Memory B cell (primary cell): Measurements from ENCODE around the gene QRFP.

ENCODE experiments used
- ATAC-seq: fragments of 150-1000 bp; cut with Tn5 transposase; 2 replicates; pipeline ENCODE4 v1.10.0; 2021; ENCODE audit warnings: low read depth, mild to moderate bottlenecking, moderate library complexity
- DNase-seq, 2 donors: peaks; one replicate each; pipeline ENCODE4 v3.0.0; 2022; ENCODE audit warnings: low spot score in 2 of 2
- H3K27ac Mint-ChIP-seq: one replicate; pipeline ENCODE4 v1.8.0; 2022; ENCODE audit warnings: mild to moderate bottlenecking, moderate library complexity, mixed read lengths
- H3K27me3 Mint-ChIP-seq: one replicate; pipeline ENCODE4 v1.8.0; 2022; ENCODE audit warnings: mixed read lengths
- H3K36me3 Mint-ChIP-seq: one replicate; pipeline ENCODE4 v1.8.0; 2022; ENCODE audit warnings: mild to moderate bottlenecking, mixed read lengths
- H3K4me1 Mint-ChIP-seq: one replicate; pipeline ENCODE4 v1.8.0; 2022; ENCODE audit warnings: mixed read lengths
- H3K4me3 Mint-ChIP-seq: one replicate; pipeline ENCODE4 v1.8.0; 2022; ENCODE audit warnings: mild to moderate bottlenecking, moderate library complexity, mixed read lengths
- H3K9me3 Mint-ChIP-seq: one replicate; pipeline ENCODE4 v1.8.0; 2022; ENCODE audit warnings: mixed read lengths

The QRFP gene

DNA sequence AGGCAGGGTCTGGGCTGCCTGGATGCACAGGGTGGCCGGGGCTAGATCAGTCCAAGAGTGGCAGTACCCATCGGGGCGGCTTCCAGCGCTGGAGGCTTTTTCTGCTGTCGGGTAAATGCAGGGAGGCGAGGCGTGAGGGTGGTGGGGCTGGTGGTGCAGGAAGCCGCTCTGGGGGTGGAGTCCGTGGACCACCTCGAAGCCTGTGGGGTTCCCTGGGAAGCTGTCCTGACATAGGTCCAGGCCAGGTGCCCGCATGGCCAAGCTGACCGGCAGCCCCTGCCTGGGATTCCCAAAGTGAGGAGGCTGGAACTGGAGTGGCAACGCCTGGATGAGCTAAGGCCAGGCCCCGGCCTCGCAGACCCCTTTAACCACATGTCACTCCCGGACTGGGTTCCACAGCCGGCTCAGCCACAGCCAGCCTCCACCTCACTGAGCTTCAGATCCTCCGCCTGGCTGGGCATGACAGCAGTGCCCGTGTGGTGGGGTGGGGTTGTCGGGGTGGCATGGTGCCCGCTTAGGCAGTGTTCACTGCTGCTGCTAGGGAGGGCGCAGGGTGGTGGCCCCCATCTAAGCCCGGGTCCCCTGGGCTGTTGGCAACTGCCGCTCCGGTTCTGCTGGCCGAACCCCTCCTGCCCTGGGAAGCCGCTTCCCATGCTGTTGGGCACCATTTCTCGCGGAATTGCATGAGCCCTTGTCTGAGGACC lies 1.4 kb upstream of the QRFP start:
- H3K4me3 Mint-ChIP-seq, result no peak overlapping the region
- DNase-seq (no peak), ATAC-seq (no peak)
- H3K36me3 Mint-ChIP-seq, result no peaks in the 10 kb centered on the region
- H3K27ac Mint-ChIP-seq, result no peak overlapping the region
- H3K4me1 Mint-ChIP-seq, result no peaks in the 10 kb centered on the region
- H3K9me3 Mint-ChIP-seq, result no peaks in the 10 kb centered on the region
- H3K27me3 Mint-ChIP-seq, result peaks cover 6% of the 10 kb centered on the region

DNA sequence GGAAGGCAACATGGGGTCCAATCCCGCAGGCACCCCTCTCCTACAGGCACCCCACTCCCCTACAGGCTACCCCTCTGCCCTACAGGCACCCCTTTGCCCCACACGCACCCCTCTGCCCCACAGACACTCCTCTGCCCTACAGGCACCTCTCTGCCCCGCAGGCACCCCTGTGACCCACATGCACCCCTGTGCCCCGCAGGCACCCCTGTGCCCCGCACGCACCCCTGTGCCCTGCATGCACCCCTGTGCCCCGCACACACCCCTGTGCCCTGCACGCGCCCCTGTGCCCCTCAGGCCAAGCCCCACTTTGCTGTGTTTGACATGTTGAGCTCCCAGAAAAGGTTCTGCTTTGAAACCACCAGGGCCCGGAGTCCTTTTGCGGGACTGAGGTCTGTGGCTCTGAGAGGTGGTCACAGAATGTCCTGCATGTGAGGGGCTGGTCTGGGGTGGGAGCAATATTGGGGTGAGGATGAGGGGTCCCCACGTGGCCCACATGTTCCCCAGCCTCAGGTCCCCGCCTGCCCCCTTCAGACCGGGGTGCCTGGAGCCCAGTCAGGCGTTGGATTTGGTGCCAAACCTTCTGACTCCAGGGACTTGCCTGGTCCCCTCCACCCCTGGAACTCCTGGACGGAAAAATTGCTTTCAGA lies 616 bp upstream of the QRFP start:
- Mint-ChIP-seq H3K9me3 (no peaks in the 10 kb centered on the region), H3K4me1 (no peaks in the 10 kb centered on the region), H3K36me3 (peaks cover 2% of the 10 kb centered on the region), H3K4me3 (no peak overlapping the region), H3K27ac (no peak overlapping the region), H3K27me3 (peaks cover 5% of the 10 kb centered on the region)
- DNase-seq (no peak), ATAC-seq (no peak)

DNA sequence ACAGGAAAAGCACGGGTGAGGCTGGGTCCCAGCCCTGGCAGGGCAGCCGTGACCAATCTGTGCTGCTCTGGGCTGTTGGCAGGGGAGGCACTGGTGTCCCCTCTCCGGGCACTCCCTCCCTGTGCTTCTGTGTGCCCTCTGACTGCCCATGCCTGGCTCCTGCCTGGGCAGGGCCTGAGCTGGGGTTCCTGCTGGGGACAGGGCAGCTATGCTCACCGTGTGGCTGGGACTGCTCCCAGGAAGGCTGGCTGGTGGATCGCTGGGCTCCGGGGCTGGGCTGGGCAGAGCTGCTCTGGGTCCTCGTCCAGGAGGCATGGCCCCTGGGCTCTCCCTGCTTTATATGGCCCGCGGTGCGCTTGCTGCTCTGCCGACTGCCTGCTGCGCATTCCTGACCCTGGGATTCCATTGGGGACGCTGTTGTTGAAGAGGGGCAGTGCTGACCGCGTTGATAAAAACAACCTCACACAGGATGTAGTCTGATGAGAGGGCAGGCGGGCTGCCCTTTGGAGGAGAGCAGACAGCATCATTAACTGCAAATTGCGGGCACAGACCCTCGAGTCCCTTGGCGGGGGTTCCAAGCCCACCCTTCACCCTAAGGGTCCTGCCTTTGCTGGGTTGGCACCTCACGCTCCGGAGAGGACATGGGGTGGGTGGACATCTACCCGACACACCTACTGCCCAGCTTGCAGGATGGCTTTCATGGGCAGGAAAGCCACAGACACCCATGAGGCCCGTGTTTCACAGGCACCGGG lies 955 bp downstream of the QRFP start:
- Mint-ChIP-seq H3K4me3 (no peak overlapping the region), H3K4me1 (no peaks in the 10 kb centered on the region)

GRCh38 chr9:130895038-130895437 lies 1.6 kb downstream of the QRFP start:
- DNase-seq (no peak), ATAC-seq (no peak)
- H3K4me1 Mint-ChIP-seq, result no peaks in the 10 kb centered on the region
- peaks cover 2% of the 10 kb centered on the region for H3K36me3 Mint-ChIP-seq
- no peaks in the 10 kb centered on the region for H3K9me3 Mint-ChIP-seq
- H3K27me3 Mint-ChIP-seq, result peaks cover 2% of the 10 kb centered on the region
- no peak overlapping the region for H3K4me3 Mint-ChIP-seq
- H3K27ac Mint-ChIP-seq, result no peak overlapping the region

More for the DNA sequence above, 955 bp downstream of the QRFP start:
- peaks cover 5% of the 10 kb centered on the region for H3K27me3 Mint-ChIP-seq
- DNase-seq (no peak), ATAC-seq (no peak)
- no peaks in the 10 kb centered on the region for H3K9me3 Mint-ChIP-seq
- H3K36me3 Mint-ChIP-seq, result peaks cover 2% of the 10 kb centered on the region
- H3K27ac Mint-ChIP-seq, result no peak overlapping the region

DNA sequence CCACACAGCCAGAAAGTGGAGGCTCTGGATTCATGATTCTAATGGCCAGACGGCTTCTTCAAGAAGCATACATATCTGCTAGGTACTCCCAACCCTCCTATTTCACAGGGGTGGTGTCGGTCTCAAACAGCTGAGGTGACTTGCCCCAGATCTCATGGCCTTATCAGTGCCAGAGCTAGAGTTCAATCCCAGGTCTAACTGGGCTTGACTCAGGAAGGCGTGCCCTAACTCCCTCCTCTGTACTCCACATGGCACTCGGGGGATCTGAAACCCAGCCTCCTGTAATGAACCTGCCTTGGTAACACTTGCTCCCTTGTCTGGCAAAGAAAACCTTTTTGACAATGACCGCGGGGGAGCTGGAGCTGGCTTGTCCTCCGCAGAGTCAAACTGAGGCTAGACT lies 2.1 kb downstream of the QRFP start:
- no peaks in the 10 kb centered on the region for H3K27me3 Mint-ChIP-seq
- no peaks in the 10 kb centered on the region for H3K4me1 Mint-ChIP-seq
- ATAC-seq, result no peak
- H3K36me3 Mint-ChIP-seq, result peaks cover 2% of the 10 kb centered on the region
- DNase-seq, result no peak
- no peaks in the 10 kb centered on the region for H3K9me3 Mint-ChIP-seq
- no peak overlapping the region for H3K27ac Mint-ChIP-seq
- no peak overlapping the region for H3K4me3 Mint-ChIP-seq

GRCh38 chr9:130893341-130894101 lies 3.1 kb downstream of the QRFP start:
- Mint-ChIP-seq H3K27ac (no peak overlapping the region), H3K36me3 (peaks cover 2% of the 10 kb centered on the region), H3K9me3 (no peaks in the 10 kb centered on the region), H3K4me3 (no peak overlapping the region), H3K27me3 (no peaks in the 10 kb centered on the region), H3K4me1 (no peaks in the 10 kb centered on the region)
- DNase-seq, result no peak
- peak; percentile 35 for ATAC-seq

DNA sequence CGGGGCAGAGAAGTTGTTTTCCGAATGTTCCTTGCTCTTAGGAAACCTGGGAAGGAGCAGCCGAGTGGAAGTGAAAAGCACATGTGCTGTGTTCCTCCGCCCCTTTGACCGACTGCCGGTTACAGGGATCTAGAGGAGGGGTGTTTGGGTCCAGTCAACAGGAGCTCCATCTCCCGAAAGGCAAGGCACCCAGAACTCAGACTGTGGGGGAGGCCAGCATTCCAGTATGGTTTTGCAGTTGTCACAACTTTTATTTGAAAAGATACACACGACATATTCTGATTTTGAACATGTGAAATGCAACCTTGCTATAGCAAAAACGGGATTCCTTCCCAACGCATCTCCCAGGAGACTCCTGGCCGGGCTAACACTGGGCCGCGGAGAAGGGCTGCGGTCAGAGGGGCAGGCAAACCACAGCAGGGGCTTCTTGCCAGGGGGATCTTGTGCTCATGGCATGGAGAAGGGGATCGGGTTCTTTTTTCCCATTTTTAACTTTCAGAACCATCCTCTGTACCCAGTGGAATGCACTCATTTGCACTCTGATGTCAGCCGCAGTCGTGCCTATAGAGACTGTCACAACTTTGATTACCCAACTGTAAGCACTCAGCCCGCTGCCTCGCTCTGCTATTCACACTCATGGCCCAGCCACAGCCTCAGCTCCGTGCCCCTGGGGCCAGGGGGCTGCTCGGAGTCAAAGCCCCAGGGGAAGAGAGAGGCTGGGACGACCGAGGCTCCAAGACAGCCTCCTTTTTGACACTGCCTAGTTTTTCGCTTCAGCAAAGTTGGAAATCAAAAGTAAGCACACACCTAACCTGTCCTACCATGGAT lies 3.9 kb downstream of the QRFP start:
- no peaks in the 10 kb centered on the region for H3K27me3 Mint-ChIP-seq
- no peaks in the 10 kb centered on the region for H3K9me3 Mint-ChIP-seq
- no peak for DNase-seq
- H3K27ac Mint-ChIP-seq, result no peak overlapping the region
- H3K4me3 Mint-ChIP-seq, result no peak overlapping the region
- ATAC-seq, result no peak
- peaks cover 6% of the 10 kb centered on the region for H3K36me3 Mint-ChIP-seq
- H3K4me1 Mint-ChIP-seq, result no peaks in the 10 kb centered on the region

GRCh38 chr9:130891688-130892476 lies 4.7 kb downstream of the QRFP start:
- H3K4me3 Mint-ChIP-seq, result no peak overlapping the region
- H3K27me3 Mint-ChIP-seq, result no peaks in the 10 kb centered on the region
- ATAC-seq (no peak), DNase-seq (no peak)
- H3K36me3 Mint-ChIP-seq, result peaks cover 10% of the 10 kb centered on the region
- no peak overlapping the region for H3K27ac Mint-ChIP-seq
- no peaks in the 10 kb centered on the region for H3K9me3 Mint-ChIP-seq
- H3K4me1 Mint-ChIP-seq, result no peaks in the 10 kb centered on the region

DNA sequence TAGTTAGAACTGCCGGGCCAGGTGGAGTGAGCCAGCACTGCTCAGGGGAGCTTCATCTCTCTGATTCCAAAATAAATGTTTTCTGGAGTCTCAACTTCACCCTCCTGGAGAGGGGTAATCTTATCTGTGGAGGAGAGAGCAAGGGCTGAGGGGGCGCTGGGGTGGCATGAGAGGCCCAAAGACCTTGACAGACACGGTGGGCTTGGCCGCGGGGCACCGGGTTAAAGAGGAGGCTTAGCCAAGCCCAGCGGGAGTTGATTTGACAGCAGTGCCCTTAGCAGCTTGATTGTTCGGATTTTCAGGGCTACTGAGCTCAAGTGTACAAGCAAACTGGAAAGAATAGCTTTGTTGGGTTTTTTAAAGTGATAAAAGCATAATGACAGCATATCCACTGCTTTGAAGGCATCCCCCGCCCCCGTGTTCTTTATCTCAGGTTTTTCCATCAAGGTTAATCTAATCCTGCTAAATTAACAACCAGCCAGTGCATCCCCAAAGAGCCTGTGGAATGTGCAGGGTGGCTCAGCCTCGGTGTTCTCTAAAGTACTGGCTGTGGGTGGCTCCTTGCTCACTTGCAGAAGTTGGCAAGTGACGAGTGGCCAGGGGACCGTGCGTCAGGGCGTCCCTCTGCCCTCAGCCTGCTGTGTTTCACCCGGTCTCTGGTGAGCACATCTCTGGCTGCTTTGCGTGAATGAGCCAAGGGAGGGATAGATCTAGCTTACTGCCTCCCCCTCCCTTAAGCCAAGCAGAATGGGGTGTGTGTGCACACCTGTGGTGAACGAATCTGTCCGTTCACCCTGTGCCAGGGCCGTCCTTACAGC lies 5.5 kb downstream of the QRFP start:
- Mint-ChIP-seq H3K27me3 (no peaks in the 10 kb centered on the region), H3K27ac (no peak overlapping the region), H3K4me3 (no peak overlapping the region), H3K4me1 (no peaks in the 10 kb centered on the region), H3K9me3 (no peaks in the 10 kb centered on the region), H3K36me3 (peaks cover 12% of the 10 kb centered on the region)
- no peak for DNase-seq
- no peak for ATAC-seq

DNA sequence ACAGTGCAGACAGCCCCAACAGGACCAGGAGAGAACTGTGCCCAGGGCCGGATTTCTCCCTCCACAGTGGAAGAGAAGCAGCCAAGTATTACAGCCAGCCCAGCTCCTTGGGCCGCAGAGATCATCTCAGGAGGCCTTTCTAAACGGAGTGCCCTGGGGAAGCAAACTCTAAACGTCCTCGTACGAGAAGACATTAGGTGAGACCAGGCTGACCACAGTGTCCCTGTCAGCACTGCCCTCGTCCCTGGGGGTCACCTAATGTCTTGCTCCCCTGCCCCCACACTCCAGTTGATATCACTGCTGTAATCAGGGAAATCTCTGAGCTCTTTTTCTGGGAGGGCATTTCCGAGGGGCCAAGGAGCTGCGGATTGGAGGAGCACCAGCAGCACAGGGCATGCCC lies 6.5 kb downstream of the QRFP start:
- ATAC-seq (no peak), DNase-seq (no peak)
- H3K9me3 Mint-ChIP-seq, result no peaks in the 10 kb centered on the region
- no peak overlapping the region for H3K27ac Mint-ChIP-seq
- peaks cover 16% of the 10 kb centered on the region for H3K36me3 Mint-ChIP-seq
- H3K4me1 Mint-ChIP-seq, result no peaks in the 10 kb centered on the region
- H3K27me3 Mint-ChIP-seq, result no peaks in the 10 kb centered on the region
- H3K4me3 Mint-ChIP-seq, result no peak overlapping the region

- DNase-seq (no peak), ATAC-seq (no peak)
- no peaks in the 10 kb centered on the region for H3K27me3 Mint-ChIP-seq
- H3K4me3 Mint-ChIP-seq, result no peak overlapping the region
- H3K9me3 Mint-ChIP-seq, result no peaks in the 10 kb centered on the region
- H3K27ac Mint-ChIP-seq, result no peak overlapping the region
- H3K36me3 Mint-ChIP-seq, result peaks cover 17% of the 10 kb centered on the region
- no peaks in the 10 kb centered on the region for H3K4me1 Mint-ChIP-seq
These were observed 8.3 kb downstream of the QRFP start for GRCh38 chr9:130888146-130888885.
